ENCODE data around the gene SMG9.

- TF ChIP-seq TAF1 (IDR thresholded peaks at IDR 0.05; ENCODE audit: borderline replicate concordance, insufficient read depth, low read length) (no peak), SIN3A (IDR thresholded peaks at IDR 0.05; ENCODE audit: borderline replicate concordance, insufficient read depth, low read length) (no peak), POLR2AphosphoS5 (IDR thresholded peaks at IDR 0.05; ENCODE audit: low read depth, low read length) (no peak), REST (IDR thresholded peaks at IDR 0.05; ENCODE audit: insufficient read depth in 1 of 2, low read depth in 2 of 2, low read length in 2 of 2) (no peak)
These were observed 50.6 kb downstream of the SMG9 start for GRCh38 chr19:43704002-43704705.
